CD4-positive, alpha-beta T cell treated with Interleukin-6 for 4 hours (primary cell): ENCODE data around the gene METTL26.

Experiments used
- DNase-seq: peaks from one replicate; pipeline ENCODE4 v3.0.0-alpha.2; 2020; ENCODE audit warnings: mixed read lengths

Gene METTL26

DNA sequence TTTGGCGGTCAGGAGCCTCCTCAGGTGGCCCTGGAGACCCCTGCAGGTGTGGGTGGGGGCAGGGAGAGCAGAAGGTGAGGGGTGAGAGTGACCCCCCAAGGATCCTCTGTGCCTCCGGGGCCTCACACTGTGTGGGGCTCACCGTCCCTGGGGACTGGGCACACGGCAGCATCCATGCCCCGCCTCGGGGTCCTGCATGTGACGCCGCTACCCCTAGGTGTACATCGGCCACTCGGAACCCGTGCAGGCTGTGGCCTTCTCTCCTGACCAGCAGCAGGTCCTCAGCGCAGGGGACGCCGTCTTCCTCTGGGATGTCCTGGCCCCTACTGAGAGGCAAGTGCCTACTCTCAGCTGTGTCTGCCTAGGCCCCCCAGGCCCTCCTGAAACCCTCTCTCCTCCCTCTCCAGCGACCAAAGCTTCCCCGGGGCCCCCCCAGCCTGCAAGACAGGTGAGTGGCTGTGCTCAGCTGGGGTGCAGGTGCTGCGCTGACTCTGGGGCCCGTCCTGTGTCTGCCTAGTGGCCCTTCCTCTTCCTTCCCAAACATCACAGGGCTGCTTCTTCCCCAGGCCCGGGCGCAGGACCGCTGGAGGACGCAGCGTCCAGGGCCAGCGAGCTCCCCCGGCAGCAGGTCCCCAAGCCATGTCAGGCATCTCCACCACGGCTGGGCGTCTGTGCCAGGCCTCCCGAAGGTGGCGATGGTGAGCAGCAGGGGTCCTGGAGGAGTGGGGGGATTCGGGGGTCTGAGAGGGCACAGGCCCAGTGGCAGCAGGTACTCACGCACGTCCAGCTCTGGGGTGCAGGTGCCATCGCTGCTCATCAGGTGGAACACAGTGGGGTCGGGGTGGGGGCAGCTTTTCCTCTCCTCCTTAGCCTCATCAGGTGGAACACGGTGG is 22.8 kb upstream of the METTL26 start:
- DNase-seq: no peak

DNA sequence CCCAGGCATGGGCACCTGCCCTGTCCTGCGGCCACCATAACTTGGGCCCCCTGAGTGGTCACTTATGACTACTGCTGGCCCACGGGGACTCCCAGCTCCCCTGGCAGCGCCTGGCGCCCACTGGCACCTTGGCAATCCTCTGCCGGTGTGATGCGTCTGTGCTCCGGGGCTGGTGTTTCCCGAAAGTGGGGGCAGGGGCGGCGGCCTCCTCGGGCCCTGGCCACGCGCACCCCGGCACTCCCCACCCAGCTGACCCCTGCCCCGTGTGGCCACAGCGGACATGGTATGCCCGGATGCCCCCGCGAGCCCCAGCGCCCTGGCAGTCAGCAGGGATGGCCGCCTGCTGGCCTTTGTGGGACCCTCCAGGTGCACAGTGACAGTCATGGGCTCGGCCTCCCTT is 21.4 kb upstream of the METTL26 start:
- no peak for DNase-seq

DNA sequence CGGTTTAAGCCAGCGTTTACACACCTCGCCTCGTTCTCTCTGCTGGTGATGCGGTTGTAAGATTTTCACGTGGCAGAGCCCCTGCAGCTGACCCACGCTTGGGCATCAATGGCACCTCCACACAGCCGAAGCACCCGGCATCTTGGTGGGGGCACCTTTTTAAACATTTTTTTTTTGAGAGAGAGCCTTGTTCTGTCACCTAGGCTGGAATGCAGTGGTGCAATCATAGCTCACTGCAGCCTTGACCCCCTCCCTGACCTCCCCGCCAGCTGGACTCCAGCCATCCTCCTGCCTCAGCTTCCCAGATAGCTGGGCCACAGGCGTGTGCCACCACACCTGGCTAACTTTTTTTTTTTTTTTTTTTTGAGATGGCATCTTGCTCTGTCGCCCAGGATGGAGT is 17.9 kb upstream of the METTL26 start:
- DNase-seq: no peak

DNA sequence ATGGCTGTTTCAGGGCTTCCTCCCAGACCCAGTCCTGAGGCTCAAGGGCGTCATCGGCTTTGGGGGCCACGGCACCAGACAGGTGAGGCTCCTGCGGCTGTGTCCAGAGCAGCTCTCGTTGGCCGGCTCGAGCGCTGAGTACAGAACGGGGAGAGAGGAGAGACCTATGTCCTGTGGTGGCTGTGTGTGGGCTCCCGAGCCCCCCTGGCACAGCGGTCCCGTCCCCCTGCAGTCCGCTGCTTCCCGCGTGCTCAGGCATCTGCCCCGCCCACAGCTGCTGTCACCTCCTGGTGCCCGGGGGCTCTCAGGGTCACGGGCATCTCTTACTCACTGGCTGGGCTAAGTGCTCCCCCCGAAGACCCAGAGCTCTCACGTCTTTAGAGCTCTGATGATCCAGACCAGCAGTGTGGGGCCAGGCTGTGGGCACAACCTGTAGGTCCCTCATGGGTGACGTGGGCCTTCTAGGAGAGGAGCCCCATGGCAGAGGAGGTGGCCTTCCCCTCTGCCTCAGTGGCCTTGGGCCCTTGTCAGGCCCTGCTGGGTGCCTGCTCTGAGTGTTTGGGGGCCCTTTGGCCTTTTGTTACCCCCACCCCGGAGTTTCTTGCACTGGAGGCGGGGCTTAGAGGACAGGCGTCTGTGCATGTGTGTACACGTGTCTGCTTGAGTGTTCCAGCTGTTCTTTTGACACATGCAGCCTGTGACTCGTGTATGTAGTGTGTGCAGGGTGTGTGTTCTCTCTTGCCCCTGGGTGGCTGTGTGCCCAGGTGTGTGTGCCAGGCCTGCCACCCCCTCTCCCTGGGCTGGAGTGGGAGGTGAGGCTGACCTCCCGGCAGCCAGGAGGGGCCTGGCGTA is 16.6 kb upstream of the METTL26 start:
- DNase-seq: no peak

DNA sequence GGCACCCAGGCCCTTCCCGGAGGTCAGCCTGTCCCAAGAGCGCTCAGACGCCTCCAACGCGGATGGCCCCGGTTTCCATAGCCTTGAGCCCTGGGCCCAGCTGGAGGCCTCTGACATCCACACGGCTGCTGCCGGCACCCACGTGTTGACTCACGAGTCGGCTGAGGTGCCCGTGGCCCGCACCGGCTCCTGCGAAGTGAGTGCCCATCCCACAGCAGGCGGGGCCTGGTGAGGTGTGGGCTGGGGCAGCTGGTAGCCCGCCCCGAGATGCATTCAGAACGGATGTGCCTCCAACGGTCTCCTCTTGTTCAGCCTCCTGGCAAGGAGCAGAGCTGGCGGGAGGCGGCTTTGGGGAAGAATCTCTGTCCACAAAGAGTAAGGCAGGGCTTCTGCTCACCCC is 15.7 kb upstream of the METTL26 start:
- DNase-seq: no peak

DNA sequence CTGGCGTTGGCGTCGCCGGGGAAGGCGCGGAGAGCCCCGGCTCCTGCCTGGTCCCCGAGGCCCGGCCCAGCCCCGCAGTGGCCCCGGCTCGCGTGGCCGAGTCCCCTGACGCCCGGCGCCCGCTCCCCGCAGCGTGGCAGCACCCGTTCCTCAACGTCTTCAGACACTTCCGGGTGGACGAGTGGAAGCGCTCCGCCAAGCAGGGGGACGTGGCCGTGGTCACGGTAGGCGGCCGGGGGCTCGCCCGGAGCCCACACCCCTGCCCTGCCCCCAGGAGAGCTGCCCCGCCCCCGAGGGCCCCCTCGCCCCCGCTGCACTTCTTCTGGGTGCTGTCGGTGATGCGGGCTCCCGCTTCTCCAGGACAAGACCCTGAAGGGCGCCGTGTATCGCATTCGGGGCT is 13.5 kb upstream of the METTL26 start:
- no peak for DNase-seq

DNA sequence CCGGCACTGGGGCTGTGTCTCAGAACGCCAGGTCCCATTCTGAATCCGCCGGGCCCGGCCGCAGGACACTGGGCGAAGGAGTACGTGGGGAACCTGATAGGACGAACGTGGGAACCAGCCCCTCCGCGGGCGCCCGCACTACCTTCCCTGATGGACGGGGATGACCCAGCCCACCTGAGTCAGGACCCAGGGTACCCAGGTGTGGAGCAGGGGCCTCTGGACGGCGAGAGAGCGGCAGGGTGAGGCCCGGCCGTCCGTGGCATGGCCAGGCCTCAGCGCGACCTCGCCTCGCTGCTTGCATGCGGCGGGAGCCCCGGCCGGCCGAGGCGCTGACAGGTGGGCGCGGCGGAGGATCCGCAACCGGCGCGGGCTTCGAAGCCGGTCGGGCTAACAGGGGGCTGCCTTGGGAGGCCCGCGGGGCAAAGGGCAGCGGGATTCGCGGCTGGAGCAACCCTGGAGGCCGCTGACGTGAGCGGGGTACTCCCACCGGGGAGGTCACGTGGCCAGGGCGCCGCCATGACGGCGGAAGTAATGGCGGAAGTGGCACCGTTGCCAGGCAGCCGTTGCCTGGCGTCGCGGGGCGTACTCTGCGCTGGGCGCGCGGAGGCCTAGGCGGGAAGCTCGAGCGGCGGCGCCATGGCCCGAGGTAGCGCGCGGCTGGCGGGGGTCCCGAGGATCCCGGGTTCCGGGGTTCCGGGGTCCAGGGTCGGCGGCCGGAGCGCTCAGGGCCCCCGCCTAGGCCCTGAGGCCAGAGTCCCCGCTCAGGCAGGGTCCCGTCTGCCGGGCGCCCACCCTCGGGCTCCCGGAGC is 12.9 kb upstream of the METTL26 start, which contains the start of gene WDR90:
TSS of gene WDR90 (plus strand) at position 585 of the 809 bp plus-strand sequence. CDS start at position 637, 52 bp downstream.
- DNase-seq: peak; percentile 94

DNA sequence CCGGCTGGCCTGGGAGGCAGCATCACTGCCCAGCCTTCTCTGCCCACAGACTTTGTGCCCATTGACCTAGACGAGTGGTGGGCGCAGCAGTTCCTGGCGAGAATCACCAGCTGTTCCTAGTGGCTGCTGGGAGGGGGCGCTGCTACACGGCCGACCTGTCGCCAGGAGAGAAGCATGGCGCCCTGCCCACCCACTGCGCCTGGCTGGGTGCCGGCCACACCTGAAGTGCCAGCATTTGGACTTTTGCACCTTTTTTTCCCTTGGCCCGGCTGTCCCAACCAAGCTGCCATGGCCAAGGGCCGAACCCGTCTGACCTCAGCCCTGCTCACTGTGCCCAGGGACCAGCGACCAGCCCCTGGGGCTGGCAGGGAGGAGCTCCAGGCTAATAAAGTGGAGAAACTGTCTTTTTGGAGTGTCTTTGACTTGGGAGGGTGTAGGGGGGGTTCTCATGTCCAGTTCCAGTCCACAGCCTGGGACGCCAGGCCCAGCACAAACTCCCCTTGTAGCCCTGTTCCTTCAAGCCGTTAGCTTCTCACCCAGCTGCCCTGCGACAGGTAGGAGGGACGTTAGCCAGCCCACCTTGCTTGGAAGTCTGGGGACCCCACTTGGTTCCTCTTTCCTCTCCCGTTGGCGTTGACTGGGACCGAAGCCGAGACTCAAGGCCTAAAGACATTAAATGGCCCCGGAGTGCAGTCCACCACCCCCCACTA is 12.1 kb upstream of the METTL26 start:
- peak; percentile 37 for DNase-seq

DNA sequence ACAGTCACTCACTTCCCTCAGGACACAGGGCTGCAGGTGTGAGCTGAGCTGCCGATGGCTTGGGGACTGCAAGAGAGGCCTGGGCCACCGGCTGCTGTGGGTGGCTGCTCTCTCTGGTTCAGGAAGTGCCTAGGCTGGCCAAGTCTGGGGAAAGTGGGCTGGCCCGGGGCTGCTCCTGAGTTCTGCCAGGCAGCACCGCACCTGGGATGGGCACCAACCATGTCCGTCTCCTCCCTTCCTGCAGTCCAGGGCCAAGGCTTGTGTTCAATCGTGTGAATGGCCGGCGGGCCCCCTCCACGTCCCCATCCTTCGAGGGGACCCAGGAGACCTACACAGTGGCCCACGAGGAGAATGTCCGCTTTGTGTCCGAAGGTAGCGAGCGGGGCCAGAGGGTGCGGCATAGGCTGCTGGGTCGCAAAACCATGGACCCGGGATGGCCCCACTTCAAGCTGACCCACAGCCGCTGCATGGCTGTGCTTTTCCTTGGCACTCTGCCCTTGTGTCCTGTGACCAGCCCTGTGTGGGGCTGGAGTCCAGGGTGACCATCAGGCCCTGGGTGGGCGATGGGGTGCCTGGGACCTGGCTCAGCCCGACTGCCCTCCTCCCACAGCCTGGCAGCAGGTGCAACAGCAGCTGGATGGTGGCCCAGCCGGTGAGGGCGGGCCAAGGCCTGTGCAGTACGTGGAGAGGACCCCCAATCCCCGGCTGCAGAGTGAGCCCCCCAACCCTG is 11.2 kb upstream of the METTL26 start:
- DNase-seq: no peak

DNA sequence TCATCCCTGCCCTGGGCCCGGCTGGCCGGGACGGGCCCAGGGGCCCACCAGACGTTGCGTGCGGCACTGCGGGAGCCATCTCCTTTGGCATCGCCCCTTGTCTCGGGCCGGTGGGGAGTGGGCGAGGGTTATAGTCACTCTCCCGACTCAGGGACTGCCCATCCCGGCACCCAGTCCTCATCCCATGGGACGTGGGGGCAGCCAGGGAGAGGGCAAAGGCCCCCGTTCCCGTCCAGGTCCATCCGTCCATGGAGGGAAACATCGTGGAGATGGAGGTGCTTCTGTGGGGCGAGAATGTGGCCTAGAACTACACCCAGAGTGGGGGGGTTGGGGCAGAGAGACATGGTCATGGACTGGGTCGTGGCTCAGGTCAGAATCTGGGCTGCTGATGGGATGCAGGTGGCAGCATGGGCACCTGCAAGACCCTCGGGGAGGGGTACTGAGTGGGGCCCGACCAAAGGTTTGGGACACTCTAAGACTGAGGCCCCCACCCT is 10.6 kb upstream of the METTL26 start:
- DNase-seq: no peak

DNA sequence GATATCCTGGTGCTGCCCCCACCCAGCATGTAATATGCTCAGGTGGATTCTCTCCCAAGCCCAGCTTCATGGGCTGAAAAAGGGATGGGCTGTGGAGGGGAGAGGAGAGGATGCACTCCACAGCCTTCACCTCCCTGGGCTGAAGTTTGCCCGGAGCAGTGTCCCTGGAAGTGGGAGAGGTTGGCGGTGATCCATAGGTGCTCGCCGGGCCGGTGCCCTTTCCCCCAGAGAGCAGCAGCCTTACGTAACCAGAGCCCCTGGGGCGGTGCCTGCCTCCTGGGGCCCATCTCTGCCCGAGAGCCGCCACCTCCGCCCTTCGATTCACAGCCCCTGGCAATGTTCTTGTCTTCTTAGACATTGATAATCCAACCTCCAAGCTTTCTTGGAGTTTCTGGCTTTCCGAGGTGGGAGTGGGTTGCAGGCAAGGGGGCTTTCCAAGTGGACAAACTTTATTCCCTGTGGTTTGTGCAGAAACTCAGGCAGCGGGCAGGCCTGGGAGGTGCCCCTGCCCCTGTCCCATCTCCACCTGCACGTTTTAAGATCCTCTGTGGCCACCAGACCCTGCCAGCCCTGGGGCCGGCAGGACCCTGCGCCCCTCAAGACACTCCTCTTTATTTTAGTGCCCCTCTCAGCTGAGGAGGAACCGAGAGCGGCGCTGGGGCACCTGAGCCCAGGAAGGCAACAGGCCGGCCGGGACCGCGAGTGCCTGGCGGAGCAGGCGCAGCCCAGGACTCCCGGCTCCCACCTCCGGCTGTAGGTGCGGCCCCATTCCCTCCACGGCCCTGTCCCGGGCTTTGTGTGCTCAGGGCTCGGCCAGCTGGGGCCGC is 10.0 kb upstream of the METTL26 start:
- no peak for DNase-seq

DNA sequence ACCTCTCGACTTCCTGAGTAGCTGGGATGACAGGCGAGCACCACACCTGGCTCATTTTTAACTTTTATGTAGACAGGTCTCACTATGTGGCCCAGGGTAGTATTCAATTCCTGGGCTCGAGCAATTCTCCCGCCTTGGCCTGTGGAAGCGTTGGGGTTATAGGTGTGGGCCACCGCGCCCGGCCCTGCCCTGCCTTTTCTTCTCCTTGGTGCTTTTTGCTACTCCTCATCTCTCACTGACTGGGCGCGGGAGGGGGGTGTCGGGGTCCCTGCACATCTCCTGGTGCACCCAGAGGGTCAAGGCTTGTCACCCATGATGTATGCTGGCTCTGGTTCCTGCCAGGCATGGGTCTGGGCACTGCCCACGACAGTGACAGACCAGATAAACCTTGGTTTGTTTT is 8.5 kb upstream of the METTL26 start:
- DNase-seq: no peak

DNA sequence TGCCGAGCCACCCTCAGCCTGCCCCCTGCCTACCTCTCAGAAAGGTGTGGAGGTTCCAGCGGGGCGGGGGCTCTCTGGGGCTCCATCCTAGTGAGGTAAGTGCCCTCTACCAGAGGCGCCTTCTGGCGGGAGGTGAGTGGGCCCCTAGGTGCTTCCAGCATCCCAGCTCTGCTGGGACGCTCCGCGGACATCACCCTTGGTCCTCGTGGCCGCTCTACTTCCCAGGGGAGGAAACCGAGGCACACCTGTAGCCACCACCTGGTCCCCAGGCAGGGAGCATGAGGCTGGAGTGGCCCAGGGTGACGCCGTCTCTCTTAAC is 6.9 kb upstream of the METTL26 start:
- DNase-seq: no peak

DNA sequence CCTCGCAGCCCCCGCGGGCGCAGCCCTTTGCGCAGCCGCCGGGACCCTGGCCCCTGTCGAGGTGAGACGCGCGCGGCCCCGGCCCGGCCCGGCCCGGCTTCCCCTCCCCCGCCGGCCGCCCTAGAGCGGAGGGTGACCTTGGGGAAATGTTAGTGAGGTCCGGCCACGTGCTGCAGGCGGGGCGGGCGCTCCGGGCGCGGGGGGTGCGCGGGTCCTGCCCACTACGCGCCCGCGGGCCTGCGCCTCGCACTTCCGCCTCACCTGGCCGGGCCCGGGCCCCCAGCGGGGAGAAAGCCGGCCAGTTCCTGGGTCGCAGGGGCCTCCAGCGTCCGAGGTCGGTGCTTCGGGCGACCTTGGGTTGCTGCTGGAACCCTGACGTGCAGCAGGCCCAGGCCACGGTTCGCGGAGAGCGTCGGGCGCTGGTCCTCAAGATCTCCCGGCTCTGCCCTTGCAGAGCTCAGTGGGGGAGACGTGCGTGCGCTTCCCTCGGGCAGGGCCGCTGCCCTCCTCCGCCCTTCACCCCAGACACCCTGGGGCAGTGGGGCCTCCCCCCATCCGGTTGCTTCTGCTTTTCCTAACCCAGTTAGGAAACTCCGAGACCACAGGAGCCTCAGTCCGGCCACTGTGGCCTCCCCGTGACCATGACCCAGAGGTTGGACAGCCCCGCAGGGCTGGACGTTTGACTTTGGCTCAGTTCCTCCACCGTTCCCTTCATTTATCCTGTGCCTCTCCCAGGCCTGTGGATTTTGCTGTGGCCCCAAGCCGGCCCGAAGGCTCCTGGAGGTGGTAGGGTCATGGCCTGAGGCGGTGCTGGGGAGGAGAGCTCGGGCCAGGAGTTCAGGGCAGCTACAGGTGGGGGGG is 6.3 kb upstream of the METTL26 start:
- peak; percentile 43 for DNase-seq

DNA sequence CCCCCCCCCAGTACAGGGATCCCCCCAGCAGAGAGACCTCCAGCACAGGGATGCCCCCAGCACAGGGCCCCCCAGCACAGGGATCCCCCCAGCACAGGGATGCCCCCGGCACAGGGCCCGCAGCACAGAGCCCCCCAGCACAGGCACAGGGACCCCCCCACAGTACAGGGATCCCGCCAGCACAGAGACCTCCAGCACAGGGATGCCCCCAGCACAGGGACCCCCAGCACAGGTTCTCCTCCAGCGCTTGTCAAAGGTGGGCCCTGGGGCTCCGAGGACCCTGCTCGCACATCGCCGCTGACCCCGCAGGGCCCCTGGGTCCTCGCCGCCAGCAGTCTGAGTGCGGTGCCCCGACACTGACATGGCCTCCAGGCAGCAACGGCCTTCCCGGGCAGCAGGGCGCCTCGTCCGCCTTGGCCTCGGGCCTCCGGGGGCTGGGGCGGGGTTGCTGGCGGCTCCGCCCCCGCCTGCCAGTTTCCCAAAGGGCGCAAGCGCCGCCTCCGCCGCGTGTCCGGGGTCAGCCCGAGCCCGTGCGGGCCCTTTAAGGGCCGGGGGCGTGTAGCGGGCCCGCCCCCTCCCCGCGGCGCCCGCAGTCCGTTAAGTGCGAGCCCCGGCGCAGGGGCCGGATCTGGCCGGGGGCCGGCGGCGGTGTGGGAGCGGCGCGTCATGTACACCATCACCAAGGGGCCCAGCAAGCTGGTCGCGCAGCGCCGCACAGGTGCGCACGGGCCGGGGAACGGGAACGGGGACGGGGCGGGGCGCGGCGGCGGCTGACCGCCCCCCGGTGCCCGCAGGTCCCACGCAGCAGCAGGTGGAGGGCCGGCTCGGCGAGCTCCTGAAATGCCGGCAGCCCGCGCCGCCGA is 5.5 kb upstream of the METTL26 start, which contains the start of gene MCRIP2:
TSS of gene MCRIP2 (plus strand) at position 503 of the 863 bp plus-strand sequence. CDS start at position 667, 164 bp downstream.
- DNase-seq: peak; percentile 78

DNA sequence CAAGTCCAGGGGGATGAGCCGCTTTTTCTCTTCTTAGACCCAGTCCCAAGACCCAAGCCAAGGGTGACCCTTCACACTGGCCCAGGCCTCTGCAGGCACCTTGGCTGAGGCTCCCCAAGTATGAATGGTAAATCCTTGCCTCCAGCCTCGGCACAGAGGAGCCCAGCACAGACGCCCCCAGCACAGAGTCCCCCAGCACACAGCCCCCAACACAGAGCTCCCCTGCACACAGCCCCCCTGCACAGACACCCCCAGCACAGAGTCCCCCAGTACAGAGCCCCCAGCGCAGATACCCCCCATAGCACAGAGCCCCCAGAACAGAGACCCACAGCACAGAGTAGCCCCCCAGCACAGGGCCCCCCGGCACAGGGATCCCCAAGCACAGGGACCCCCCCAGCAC is 4.5 kb upstream of the METTL26 start:
- no peak for DNase-seq

DNA sequence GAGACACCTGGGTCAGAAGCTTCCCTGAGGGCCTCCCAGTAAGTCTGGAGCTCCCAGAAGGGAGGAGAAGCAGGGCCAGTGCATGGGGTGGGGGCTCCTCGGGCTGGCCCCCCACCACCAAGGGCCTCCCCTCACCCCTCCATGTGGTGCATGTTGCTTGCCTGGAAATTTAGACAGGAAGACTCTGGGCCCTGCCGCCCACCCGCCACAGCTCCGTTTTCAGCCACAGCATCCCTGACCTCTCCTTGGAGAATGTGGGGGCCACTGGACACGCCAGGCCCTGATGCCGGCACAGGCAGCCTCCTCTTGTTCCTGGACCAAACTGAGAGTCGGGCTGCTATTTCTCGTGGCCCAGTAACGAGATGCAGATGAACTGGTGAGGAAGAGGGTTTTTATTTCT is 2.7 kb upstream of the METTL26 start:
- no peak for DNase-seq

DNA sequence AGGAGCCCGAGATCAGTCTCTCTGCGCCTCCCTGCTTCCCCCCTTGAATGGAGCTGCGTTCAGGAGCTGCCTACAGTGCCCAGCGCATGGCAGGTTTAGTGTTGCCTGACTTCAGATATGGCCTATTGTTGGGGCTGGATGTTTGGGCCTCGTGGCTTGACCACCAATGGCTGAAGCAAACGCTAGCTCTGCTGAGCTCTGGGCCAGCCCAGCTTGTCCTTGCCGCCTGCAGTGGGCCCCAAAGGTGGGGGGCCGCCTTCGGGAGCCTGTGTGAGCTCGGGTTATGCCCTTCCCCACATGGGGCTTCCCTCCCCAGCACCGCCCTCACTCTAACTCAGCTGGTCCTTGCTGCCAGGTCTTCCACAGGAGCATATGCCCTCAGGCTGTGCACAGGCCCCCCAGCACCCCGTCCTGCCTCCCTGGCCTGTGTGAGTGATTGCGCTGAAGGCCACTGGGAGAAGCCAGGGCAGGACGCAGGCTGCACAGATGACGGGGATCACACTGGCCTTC is 2.0 kb upstream of the METTL26 start:
- no peak for DNase-seq
